ENCODE data around the gene SLC2A9.

- TF ChIP-seq POLR2AphosphoS5 (IDR thresholded peaks at IDR 0.05) (no peak), CTCF (IDR thresholded peaks at IDR 0.05) (no peak), POLR2A (IDR thresholded peaks at IDR 0.05) (no peak)
These were observed 216.4 kb downstream of the SLC2A9 start for GRCh38 chr4:9804918-9805317.

Measured in stomach (tissue), 4 donors.